Measurements from ENCODE around the gene TSPEAR.

TSPEAR gene

GRCh38 chr21:44502171-44502958, 209.0 kb downstream of the TSPEAR start:
- no peak for DNase-seq (ENCODE audit: low read depth, low spot score)
- H3K27ac ChIP-seq, result no peak overlapping the region

- no peak overlapping the region for H3K27ac ChIP-seq
- DNase-seq (ENCODE audit: low read depth, low spot score), result no peak
These were observed 211.3 kb downstream of the TSPEAR start for GRCh38 chr21:44500111-44500510.

- H3K27ac ChIP-seq, result no peak overlapping the region
- DNase-seq (ENCODE audit: low read depth, low spot score), result no peak
These were observed 211.7 kb downstream of the TSPEAR start for GRCh38 chr21:44499631-44500030.

GRCh38 chr21:44499211-44499560, 212.2 kb downstream of the TSPEAR start:
- no peak for DNase-seq (ENCODE audit: low read depth, low spot score)
- no peak overlapping the region for H3K27ac ChIP-seq

GRCh38 chr21:44498280-44499210, 212.8 kb downstream of the TSPEAR start:
- no peak for DNase-seq (ENCODE audit: low read depth, low spot score)
- no peak overlapping the region for H3K27ac ChIP-seq

- DNase-seq (ENCODE audit: low read depth, low spot score), result no peak
- H3K27ac ChIP-seq, result no peak overlapping the region
These were observed 213.7 kb downstream of the TSPEAR start for GRCh38 chr21:44497703-44498126.

- no peak for DNase-seq (ENCODE audit: low read depth, low spot score)
- H3K27ac ChIP-seq, result no peak overlapping the region
These were observed 214.5 kb downstream of the TSPEAR start for GRCh38 chr21:44496564-44497550.

- no peak overlapping the region for H3K27ac ChIP-seq
- DNase-seq (ENCODE audit: low read depth, low spot score), result no peak
These were observed 215.5 kb downstream of the TSPEAR start for GRCh38 chr21:44495611-44496563.

GRCh38 chr21:44494956-44495355, 216.4 kb downstream of the TSPEAR start:
- no peak for DNase-seq (ENCODE audit: low read depth, low spot score)
- H3K27ac ChIP-seq, result no peak overlapping the region

GRCh38 chr21:44494418-44494817, 217.0 kb downstream of the TSPEAR start:
- no peak for DNase-seq (ENCODE audit: low read depth, low spot score)

GRCh38 chr21:44492567-44493385, 218.6 kb downstream of the TSPEAR start:
- DNase-seq (ENCODE audit: low read depth, low spot score), result no peak
- no peak overlapping the region for H3K27ac ChIP-seq

More at GRCh38 chr21:44494418-44494817, 217.0 kb downstream of the TSPEAR start:
- no peak overlapping the region for H3K27ac ChIP-seq

- no peak for DNase-seq (ENCODE audit: low read depth, low spot score)
- H3K27ac ChIP-seq, result no peak overlapping the region
These were observed 220.6 kb downstream of the TSPEAR start for GRCh38 chr21:44490816-44491215.

- DNase-seq (ENCODE audit: low read depth, low spot score), result no peak
- H3K27ac ChIP-seq, result no peak overlapping the region
These were observed 221.0 kb downstream of the TSPEAR start for GRCh38 chr21:44490405-44490804.

- no peak for DNase-seq (ENCODE audit: low read depth, low spot score)
- no peak overlapping the region for H3K27ac ChIP-seq
These were observed 221.4 kb downstream of the TSPEAR start for GRCh38 chr21:44489962-44490361.

GRCh38 chr21:44487831-44488230, 223.5 kb downstream of the TSPEAR start:
- no peak overlapping the region for H3K27ac ChIP-seq
- no peak for DNase-seq (ENCODE audit: low read depth, low spot score)

- DNase-seq (ENCODE audit: low read depth, low spot score), result no peak
- no peak overlapping the region for H3K27ac ChIP-seq
These were observed 225.1 kb downstream of the TSPEAR start for GRCh38 chr21:44486302-44486701.

GRCh38 chr21:44485796-44486195, 225.6 kb downstream of the TSPEAR start:
- no peak for DNase-seq (ENCODE audit: low read depth, low spot score)

GRCh38 chr21:44485254-44485793, 226.0 kb downstream of the TSPEAR start:
- H3K27ac ChIP-seq, result no peak overlapping the region
- no peak for DNase-seq (ENCODE audit: low read depth, low spot score)

More at GRCh38 chr21:44485796-44486195, 225.6 kb downstream of the TSPEAR start:
- no peak overlapping the region for H3K27ac ChIP-seq
